GM12875 (cell line): ENCODE data around the gene LRCH1.

Experiments used
- H3K4me3 ChIP-seq: one replicate; pipeline ENCODE4 v1.5.1; 2011; ENCODE audit warnings: low read depth, low read length, control low read depth
- CTCF ChIP-seq: IDR thresholded peaks from 2 replicates; pipeline ENCODE4 v1.5.1; 2011; ENCODE audit warnings: low read depth, mild to moderate bottlenecking, control low read depth, inconsistent platforms, low read length, moderate library complexity, borderline replicate concordance; ENCODE audit not compliant: insufficient read depth

Gene LRCH1

GRCh38 chr13:46796129-46796514 lies 243.2 kb downstream of the LRCH1 start:
- peak overlapping the region; percentile 82 for H3K4me3 ChIP-seq
- TF ChIP-seq CTCF = no peak

- H3K4me3 ChIP-seq = peak within 1 kb of the TSS; percentile 82
- TF ChIP-seq CTCF = no peak
Observed at GRCh38 chr13:46796515-46797474, 243.8 kb downstream of the LRCH1 start, which contains the start of gene ESD. ESD (minus strand) TSS chr13:46797161; CDS start chr13:46791413, 5,748 bp downstream.

DNA sequence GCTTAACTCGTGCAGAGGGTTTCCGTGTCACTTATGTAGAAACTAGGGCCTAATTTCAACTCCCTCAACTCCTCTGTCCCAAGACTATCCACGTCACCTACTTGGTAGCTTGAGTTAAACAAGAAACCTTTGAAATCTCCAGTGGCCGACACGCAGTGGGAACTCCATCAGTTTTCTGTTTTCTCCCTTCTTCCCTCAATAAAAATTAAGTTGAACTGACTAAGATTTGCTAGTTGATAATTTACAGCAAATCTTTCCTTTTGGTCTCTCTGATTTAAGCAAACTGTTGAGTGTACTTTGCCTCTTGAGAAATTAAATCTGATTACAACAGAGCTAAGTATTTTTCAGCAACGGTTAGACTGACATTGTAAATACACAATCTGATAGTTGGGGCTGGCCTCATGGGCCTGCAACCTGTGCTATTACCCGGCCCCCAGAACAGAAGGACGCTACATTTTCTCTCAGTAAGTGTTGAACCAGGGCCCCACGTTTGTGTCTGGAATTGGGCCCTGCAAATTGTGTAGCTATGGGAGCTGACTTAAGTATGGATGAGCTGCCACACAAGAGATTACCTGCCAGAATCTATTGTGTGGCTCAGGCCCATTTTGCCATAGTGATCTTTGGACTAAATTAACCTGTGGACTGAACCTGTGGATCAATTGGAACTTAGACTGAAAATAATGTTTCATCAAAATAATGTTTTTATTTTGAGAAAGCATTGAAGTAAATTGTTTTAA lies 244.7 kb downstream of the LRCH1 start:
- H3K4me3 ChIP-seq = peak overlapping the region; percentile 82
- no peak for TF ChIP-seq CTCF

DNA sequence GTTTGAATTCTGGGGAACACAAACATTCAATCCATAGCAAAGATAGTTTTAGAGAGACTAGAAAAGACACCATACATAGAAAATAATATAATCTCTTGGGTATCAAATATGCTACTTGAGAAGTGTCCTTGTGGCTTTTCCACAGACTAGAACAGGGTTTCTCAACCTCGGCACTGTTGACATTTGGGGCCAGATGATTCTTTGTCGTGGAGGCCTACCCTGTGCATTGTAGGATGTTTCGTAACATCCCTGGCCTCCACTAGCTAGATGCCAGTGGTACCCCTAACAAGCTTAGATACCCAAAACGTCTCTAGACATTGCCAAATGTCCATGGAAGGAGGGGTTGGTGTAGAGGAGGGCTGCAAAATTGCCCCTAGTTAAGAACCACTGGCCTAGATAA lies 246.2 kb downstream of the LRCH1 start:
- H3K4me3 ChIP-seq = no peak overlapping the region
- no peak for TF ChIP-seq CTCF

GRCh38 chr13:46801858-46802257 lies 248.9 kb downstream of the LRCH1 start:
- TF ChIP-seq CTCF = no peak
- no peak overlapping the region for H3K4me3 ChIP-seq
